Gastroesophageal sphincter (tissue), 3 donors: Measurements from ENCODE around the gene MB21D2.

Source experiments
- EP300 ChIP-seq: sonication (generic); formaldehyde crosslinking; IDR thresholded peaks from one replicate; pipeline ENCODE4 v1.6.1; 2017; ENCODE audit warnings: antibody characterized with exemption, mild to moderate bottlenecking
- POLR2A ChIP-seq, 2 donors: fragments of 450-650 bp; IDR thresholded peaks; one replicate each; pipeline ENCODE4 v1.6.1; 2017; ENCODE audit warnings: antibody characterized with exemption in 2 of 2, mild to moderate bottlenecking in 2 of 2, moderate library complexity in 1 of 2
- TF ChIP-seq, protein P1 (sequence below), 4 experiments: fragments of 200-600 bp in 2 of 4; fragments of 450-650 bp in 2 of 4; sonication (generic) in 1 of 4; IDR thresholded peaks; one replicate each; pipeline ENCODE4 v1.5.1; 2017 to 2019; ENCODE audit warnings: antibody characterized with exemption in 4 of 4, mild to moderate bottlenecking in 2 of 4, moderate library complexity in 2 of 4

DNA sequence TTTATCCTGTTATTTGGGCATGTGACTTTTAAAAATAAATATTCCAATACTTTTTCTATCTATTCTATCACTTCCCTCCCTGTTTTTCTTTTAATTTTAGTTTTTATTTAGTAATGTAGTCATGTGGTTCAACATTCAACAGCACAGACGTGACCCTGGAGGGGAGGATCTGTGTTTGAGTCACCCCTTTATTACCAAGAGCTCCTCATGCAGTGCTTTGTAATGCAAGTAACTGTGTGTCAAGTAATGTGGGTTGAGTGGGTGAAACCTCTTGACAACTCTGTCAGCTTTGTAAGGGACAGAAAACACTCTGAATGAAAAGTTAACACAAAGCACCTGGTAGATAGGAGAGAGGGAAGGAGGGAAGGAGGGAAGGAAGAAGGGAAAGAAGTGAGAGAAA lies 100.6 kb downstream of the MB21D2 start:
- TF ChIP-seq, protein P1, sequence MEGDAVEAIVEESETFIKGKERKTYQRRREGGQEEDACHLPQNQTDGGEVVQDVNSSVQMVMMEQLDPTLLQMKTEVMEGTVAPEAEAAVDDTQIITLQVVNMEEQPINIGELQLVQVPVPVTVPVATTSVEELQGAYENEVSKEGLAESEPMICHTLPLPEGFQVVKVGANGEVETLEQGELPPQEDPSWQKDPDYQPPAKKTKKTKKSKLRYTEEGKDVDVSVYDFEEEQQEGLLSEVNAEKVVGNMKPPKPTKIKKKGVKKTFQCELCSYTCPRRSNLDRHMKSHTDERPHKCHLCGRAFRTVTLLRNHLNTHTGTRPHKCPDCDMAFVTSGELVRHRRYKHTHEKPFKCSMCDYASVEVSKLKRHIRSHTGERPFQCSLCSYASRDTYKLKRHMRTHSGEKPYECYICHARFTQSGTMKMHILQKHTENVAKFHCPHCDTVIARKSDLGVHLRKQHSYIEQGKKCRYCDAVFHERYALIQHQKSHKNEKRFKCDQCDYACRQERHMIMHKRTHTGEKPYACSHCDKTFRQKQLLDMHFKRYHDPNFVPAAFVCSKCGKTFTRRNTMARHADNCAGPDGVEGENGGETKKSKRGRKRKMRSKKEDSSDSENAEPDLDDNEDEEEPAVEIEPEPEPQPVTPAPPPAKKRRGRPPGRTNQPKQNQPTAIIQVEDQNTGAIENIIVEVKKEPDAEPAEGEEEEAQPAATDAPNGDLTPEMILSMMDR (IDR thresholded peaks at IDR 0.05), result no peak
- TF ChIP-seq EP300 (no peak), POLR2A (IDR thresholded peaks at IDR 0.05) (no peak)
